Left ventricle myocardium inferior (tissue), 1 donor: ENCODE measurements around the gene GPNMB. TPM values are rescaled to one million over a fixed set of nuclear protein-coding genes. Genes with fewer than 3 reads are reported as not detected.
A peak's percentile ranks its signal among the peaks of the same experiment; 100 is the strongest.

Experiments used
- DNase-seq: peaks from one replicate; pipeline ENCODE4 v3.0.0-alpha.2; 2020
- H3K27ac ChIP-seq: fragments of 200-600 bp; replicated peaks from 2 replicates; pipeline ENCODE4 v1.8.0; 2021
- H3K27me3 ChIP-seq: fragments of 200-600 bp; 2 replicates; pipeline ENCODE4 v1.8.0; 2021; ENCODE audit warnings: low read depth
- H3K36me3 ChIP-seq: fragments of 200-600 bp; 2 replicates; pipeline ENCODE4 v1.8.0; 2021
- H3K4me1 ChIP-seq: fragments of 200-600 bp; 2 replicates; pipeline ENCODE4 v1.8.0; 2021
- H3K4me3 ChIP-seq: fragments of 200-600 bp; 2 replicates; pipeline ENCODE4 v1.8.0; 2021; ENCODE audit warnings: mild to moderate bottlenecking, moderate library complexity
- H3K9me3 ChIP-seq: fragments of 200-600 bp; replicated peaks from 2 replicates; pipeline ENCODE4 v1.8.0; 2021
- CTCF ChIP-seq: fragments of 200-600 bp; IDR thresholded peaks from 2 replicates; pipeline ENCODE4 v1.8.0; 2021; ENCODE audit warnings: antibody characterized with exemption, mild to moderate bottlenecking, borderline replicate concordance
- intact Hi-C: fragments of 100-400 bp; cut with micrococcal nuclease; formaldehyde crosslinking; loops from one replicate; pipeline ENCODE4 v1.11.0; 2022
- total RNA-seq: library from RNA; stranded (reverse); fragmentation: NEBNext Ultra II Directional; extraction: Animal tissue kit (Norgen Biotek cat#: 25700); gene quantifications from one replicate; pipeline ENCODE4 v1.2.1, GENCODE V29; 2021
- donor health status: DM: no; HTN: yes; CAD: no; lungs with severe emphysema.

The GPNMB gene
- total RNA-seq, 1 donor from 2014 or later = 288 TPM

DNA sequence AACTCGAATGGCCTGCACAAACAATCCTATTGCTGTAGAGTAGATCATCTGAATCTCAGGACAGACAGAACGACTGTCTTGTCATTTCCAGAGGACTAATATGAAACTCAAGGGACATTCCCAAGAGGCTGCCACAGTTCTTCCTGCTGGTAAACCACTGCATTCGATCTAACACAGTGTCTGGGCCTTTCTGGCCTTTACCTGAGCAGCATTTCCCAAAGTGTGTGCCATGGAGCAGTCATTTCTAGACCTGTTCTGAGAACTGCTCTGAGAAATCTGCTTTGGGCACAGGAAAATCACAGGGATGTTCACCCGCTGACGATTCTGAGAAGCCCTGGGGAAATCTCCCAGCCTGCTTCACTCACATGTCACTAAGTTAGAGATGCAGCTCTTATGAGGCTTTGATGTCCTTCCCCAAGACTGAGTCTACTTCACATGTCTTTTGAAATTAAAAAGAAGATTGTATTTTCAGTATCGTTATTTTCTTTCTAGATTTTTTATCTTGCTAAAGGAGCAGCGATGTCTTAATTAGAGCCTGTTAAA lies 18.4 kb downstream of the GPNMB start:
- Histone ChIP-seq H3K4me3 (no peak overlapping the region), H3K9me3 (no peaks in the 10 kb centered on the region), H3K27me3 (no peaks in the 10 kb centered on the region), H3K36me3 (peaks cover 69% of the 10 kb centered on the region), H3K4me1 (peaks cover 12% of the 10 kb centered on the region), H3K27ac (no peak overlapping the region)
- intact Hi-C loops = loop anchor here (10.0 kb wide), 1 partner anchor 80 kb away; the partner anchor contains the start of gene NUP42
- no peak for DNase-seq
- no peak for TF ChIP-seq CTCF

DNA sequence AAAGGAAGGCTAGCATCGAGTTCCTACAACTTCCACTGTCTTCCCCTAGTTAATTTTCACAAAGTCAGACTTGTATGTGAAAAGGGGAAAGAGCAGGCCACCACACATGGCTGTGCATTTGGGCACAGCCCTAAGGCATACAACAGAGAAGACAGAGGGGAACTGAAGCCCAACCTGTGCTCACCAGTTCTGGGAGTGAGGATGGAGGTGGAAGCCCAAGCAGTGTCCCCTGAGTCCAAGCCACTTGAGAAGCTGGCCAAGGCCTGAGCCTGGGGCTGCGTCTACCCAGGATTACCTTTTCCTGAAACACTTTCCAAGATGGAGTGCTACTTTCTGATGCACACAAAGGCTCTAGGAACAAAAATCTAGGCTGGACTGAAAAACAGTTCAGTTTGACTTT lies 20.3 kb downstream of the GPNMB start:
- Histone ChIP-seq H3K36me3 (peaks cover 70% of the 10 kb centered on the region), H3K27me3 (no peaks in the 10 kb centered on the region), H3K4me1 (peaks cover 12% of the 10 kb centered on the region), H3K4me3 (no peak overlapping the region), H3K27ac (no peak overlapping the region), H3K9me3 (no peaks in the 10 kb centered on the region)
- no peak for TF ChIP-seq CTCF
- DNase-seq = no peak
- intact Hi-C loops = loop anchor here (10.0 kb wide), 1 partner anchor 82 kb away; the partner anchor contains the start of gene NUP42

DNA sequence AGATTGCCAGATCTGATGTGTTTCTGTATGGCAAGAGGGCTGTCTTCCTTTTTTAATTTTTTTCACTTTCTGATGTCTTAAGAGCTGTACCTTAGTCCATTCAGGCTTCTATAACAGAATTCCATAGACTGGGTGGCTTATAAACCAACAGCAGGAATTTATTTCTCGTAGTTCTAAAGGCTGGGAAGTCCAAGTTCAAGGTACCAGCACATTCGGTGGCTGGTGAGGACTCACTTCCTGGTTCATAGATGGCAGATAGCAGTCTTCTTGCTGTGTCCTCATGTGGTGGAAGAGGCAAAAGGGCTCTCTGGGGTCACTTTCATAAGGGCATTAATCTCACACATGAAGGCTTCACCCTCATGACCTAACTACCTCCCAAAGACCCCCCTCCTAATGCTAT lies 20.8 kb downstream of the GPNMB start:
- TF ChIP-seq CTCF = no peak
- intact Hi-C loops = loop anchor here (10.0 kb wide), 1 partner anchor 83 kb away; the partner anchor contains the start of gene NUP42
- no peak for DNase-seq
- no peaks in the 10 kb centered on the region for H3K9me3 ChIP-seq
- H3K27me3 ChIP-seq = no peaks in the 10 kb centered on the region
- H3K4me1 ChIP-seq = peaks cover 12% of the 10 kb centered on the region
- H3K36me3 ChIP-seq = peaks cover 71% of the 10 kb centered on the region
- H3K27ac ChIP-seq = no peak overlapping the region
- no peak overlapping the region for H3K4me3 ChIP-seq

GRCh38 chr7:23268167-23268566 lies 21.6 kb downstream of the GPNMB start:
- Histone ChIP-seq H3K36me3 (peaks cover 71% of the 10 kb centered on the region), H3K4me1 (peaks cover 18% of the 10 kb centered on the region), H3K4me3 (no peak overlapping the region), H3K9me3 (no peaks in the 10 kb centered on the region), H3K27me3 (no peaks in the 10 kb centered on the region), H3K27ac (peak overlapping the region; percentile 16)
- no peak for DNase-seq
- intact Hi-C loops = loop anchor here (10.0 kb wide), 1 partner anchor 83 kb away; the partner anchor contains the start of gene NUP42
- TF ChIP-seq CTCF = no peak

DNA sequence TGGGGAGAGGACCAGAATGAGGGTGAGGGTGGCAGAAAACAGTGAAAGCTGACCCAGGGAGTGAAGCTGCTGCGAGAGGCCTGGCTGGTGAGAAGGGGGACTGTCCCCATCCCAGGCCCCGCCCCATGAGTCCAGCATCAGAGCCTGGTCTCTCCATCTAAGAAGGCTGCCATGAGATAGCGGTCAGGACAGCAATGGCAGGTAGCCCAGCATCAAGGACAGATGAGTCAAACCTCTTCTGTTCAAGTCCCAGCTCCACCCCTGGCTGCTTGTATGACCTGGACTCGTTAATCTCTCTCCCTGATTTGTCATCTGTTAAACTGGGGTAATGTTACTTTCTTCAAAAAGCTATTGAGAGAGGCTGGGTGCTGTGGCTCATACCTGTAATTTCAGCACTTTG lies 22.2 kb downstream of the GPNMB start:
- no peaks in the 10 kb centered on the region for H3K27me3 ChIP-seq
- TF ChIP-seq CTCF = no peak
- DNase-seq = peak; percentile 38
- H3K4me3 ChIP-seq = no peak overlapping the region
- intact Hi-C loops = loop anchor here (10.0 kb wide), 1 partner anchor 84 kb away; the partner anchor contains the start of gene NUP42
- H3K9me3 ChIP-seq = no peaks in the 10 kb centered on the region
- H3K27ac ChIP-seq = peak overlapping the region; percentile 50
- H3K36me3 ChIP-seq = peaks cover 66% of the 10 kb centered on the region
- H3K4me1 ChIP-seq = peaks cover 20% of the 10 kb centered on the region
